Measurements from ENCODE around the gene LMCD1.

Gene LMCD1

GRCh38 chr3:8536096-8537056 lies 34.8 kb downstream of the LMCD1 start:
- DNase-seq (ENCODE audit: low read depth): no peak

DNA sequence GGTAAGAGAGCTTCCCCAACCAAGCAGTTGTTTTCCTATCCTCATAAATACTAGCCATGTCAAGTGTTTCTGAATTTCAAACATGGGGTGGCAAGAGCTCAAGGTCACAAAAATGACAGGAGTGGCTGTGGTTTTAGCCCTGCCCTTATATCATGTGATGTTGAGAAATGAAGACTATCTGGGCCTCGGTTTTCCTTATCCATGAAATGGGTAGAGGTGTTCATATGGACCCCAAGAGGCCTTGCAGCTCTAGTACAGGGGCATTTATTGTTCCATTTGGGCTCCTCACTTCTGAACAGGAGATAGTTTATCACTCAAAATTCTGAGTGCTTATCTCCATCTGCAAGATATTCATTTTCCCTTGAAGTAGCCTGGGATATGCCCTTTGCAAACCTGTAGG lies 35.8 kb downstream of the LMCD1 start:
- no peak for DNase-seq (ENCODE audit: low read depth)

GRCh38 chr3:8538223-8538622 lies 36.6 kb downstream of the LMCD1 start:
- no peak for DNase-seq (ENCODE audit: low read depth)

- DNase-seq (ENCODE audit: low read depth): no peak
Observed at GRCh38 chr3:8538913-8539312, 37.3 kb downstream of the LMCD1 start.

- no peak for DNase-seq (ENCODE audit: low read depth)
Observed at GRCh38 chr3:8539419-8539818, 37.8 kb downstream of the LMCD1 start.

GRCh38 chr3:8540456-8540855 lies 38.8 kb downstream of the LMCD1 start:
- no peak for DNase-seq (ENCODE audit: low read depth)

DNA sequence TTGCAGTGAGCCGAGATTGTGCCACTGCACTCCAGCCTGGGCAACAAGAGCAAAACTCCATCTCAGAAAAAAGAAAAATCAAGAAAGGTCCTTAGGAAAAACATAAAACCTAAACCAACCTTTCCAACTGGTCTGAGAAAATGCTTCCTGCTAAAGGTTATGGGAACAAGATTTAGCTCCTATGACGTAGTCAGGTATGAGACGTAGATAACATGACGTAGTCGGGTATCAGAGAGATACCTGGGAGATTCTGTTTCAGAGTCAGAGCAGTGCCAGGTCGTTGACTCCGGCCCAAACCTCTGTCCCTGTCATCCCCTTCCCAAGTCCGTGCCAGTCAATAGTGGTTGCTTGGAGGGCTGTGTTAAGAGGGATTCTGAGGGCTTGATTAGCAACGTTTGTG lies 39.9 kb downstream of the LMCD1 start:
- DNase-seq (ENCODE audit: low read depth): no peak

GRCh38 chr3:8542190-8543135 lies 40.8 kb downstream of the LMCD1 start:
- DNase-seq (ENCODE audit: low read depth): no peak

GRCh38 chr3:8546609-8547008 lies 45.0 kb downstream of the LMCD1 start:
- DNase-seq (ENCODE audit: low read depth): no peak

GRCh38 chr3:8548502-8549275 lies 47.1 kb downstream of the LMCD1 start:
- no peak for DNase-seq (ENCODE audit: low read depth)

DNA sequence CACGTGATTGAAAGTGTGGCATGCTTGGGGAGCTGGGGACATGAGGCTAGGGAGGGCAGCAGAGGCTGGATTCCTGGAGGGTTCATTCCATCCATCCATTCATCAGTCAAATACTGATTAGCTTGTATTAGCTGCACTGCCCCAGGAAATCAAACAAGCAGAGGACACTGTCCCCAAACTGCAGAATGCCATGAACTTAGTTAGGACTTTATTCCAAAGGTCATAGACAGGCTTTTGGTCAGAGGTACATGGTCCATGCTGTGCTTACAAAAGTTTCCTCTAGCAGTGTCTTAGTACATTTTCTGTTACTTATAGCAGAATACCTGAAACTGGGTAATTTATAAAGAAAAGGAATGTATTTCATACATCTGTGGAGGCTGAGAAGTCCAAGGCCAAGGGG lies 47.7 kb downstream of the LMCD1 start:
- DNase-seq (ENCODE audit: low read depth): no peak

GRCh38 chr3:8550611-8551010 lies 49.0 kb downstream of the LMCD1 start:
- no peak for DNase-seq (ENCODE audit: low read depth)

GRCh38 chr3:8552223-8552762 lies 50.7 kb downstream of the LMCD1 start:
- no peak for DNase-seq (ENCODE audit: low read depth)

DNA sequence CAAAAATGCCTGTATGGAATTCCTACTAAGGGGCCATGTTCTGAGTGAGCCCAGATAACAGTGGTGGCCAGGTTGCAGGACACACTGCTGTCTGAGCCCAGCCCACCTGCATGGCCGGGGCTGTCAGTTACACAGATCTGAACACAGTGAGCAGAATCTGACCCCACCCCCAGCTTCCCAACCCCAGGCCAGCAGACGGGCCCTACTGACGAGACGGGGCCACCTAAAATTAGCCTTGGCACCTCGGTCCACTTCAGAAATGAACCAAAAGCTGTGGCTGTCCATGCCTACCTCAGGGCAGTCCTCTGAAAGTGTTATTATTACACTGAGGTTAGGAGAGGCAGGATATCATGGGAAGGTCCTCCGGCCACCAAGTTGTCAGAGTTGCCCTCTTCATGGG lies 51.8 kb downstream of the LMCD1 start:
- no peak for DNase-seq (ENCODE audit: low read depth)

GRCh38 chr3:8554696-8555095 lies 53.1 kb downstream of the LMCD1 start:
- no peak for DNase-seq (ENCODE audit: low read depth)

- no peak for DNase-seq (ENCODE audit: low read depth)
Observed at GRCh38 chr3:8555113-8555661, 53.6 kb downstream of the LMCD1 start.

DNA sequence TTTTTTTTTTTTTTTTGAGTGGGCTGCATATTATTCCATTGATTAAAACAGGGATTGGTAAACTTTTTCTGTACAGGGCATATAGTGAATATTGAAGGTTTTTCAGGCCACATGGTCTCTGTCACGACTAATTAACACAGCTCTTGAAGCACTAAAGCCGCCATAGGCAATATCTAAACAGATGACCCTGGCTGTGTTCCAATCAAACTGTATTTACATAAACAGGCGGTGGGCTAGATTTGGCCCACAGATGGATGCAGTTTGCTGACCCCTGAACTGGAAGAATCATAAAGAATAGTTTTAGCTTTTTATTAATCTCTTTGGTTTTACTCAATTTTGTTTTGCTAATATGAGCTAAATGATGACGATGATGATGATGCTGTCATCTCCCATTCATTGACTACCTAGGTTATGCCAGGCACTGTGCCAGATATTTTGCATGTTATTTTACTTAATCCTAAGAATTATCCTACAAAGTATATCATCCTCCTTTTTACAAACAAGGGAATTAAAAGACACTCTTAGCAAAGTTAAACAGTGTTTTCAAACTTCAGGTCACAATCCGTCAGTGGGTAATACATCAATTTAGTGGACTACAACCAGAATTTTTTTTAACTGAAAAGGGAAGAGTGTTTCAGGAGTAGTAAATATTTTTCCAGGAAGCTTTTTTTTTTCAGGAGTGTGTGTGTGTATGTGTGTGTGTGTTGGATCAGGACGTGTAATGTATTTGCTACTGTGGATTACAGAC lies 54.3 kb downstream of the LMCD1 start:
- DNase-seq (ENCODE audit: low read depth): no peak

DNA sequence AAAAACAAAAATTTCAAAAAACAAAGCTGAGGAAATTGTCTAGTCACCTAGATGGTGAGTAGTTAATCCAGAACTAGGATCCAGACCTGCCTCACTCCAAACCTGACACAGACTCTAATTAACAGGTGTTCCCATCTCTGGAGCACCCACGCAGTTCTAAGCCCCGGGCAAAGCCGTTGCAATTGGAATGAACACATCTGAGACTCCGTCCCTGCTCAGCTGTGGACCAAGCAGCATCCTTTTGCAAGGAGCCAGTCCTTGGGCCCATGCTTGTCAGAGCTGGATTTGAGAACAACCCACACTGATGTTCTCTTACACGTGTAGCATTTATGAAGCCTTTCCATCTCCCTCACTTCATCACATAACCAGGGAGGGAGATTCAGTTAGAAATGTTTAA lies 54.8 kb downstream of the LMCD1 start:
- DNase-seq (ENCODE audit: low read depth): no peak

GRCh38 chr3:8557298-8557697 lies 55.7 kb downstream of the LMCD1 start:
- no peak for DNase-seq (ENCODE audit: low read depth)

DNA sequence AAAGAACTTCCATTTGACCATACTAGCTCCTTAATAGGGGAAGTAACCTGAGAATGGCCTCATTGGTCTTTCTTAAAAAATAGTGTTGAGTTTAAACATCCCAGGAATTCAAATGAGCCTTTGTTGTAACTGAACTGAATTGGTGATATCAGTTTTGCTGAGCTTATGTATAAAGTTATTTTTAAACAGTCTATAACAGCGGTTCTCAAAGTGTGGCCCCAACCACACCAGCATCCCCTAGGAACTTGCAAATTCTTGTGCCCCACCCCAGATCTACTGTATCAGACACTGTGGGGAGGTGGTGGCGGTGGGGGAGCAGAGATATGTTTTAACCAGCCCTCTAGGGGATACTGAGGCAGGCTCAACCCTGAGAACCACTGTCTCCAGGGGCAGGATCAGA lies 57.0 kb downstream of the LMCD1 start:
- DNase-seq (ENCODE audit: low read depth): no peak

DNA sequence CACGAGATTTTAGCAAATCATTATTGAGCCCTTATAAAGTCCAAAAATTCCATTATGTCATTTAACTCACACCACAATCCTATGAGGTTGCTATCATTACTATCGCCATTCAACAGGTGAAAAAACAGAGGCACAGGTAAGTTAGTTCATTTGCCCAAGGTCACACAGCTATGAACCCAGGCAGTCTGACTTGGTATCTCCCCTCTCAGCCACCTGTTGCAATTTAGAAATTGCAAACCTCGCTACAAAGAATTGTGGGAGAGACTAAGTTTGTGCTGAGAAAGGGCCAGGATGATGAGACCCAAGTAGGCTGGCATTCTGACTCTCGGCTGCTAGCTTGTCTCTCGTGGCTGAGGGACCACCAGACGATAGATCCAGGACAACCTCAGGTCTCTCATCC lies 57.7 kb downstream of the LMCD1 start:
- no peak for DNase-seq (ENCODE audit: low read depth)

Data from stimulated activated CD8-positive, alpha-beta memory T cell treated with anti-CD3 and anti-CD28 coated beads, Interleukin-12 subunit alpha, Interleukin-12 subunit beta, amount 100 ng/mL, for 1 hour (primary cell).